ENCODE data around the gene ZBTB17.
A peak's percentile ranks its signal among the peaks of the same experiment; 100 is the strongest.

Gene ZBTB17

DNA sequence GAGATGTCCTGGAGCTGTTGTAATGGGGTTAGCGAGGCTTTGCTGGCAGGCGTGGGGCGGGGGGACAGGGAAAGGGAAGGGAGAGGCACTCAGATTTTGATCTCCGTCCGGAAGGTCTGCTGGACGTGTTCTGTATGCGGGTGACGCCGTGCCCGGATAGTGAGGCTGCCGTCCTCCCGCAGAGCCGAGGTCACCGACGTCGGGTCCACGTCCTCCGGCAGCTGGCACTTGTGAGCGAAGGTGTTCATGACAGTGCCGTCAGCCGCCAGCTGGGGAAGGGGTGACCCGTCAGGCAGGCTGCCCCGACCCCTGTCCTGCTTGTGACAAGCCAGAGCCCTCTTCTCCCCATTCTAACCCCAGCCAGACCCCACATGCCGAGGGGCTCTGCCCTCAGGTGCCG lies 39.6 kb upstream of the ZBTB17 start:
- peaks cover 39% of the 10 kb centered on the region for H3K4me1 ChIP-seq (ENCODE audit: insufficient read depth, low read length)
- no peaks in the 10 kb centered on the region for H3K36me3 ChIP-seq (ENCODE audit: insufficient read depth, low read length)
- H3K9ac ChIP-seq (ENCODE audit: low read depth, low read length) = no peak overlapping the region
- no peaks in the 10 kb centered on the region for H3K9me3 ChIP-seq (ENCODE audit: control insufficient read depth, insufficient read depth, low read length)

- Histone ChIP-seq H3K36me3 (ENCODE audit: insufficient read depth, low read length) (no peaks in the 10 kb centered on the region), H3K9ac (ENCODE audit: low read depth, low read length) (no peak overlapping the region), H3K4me1 (ENCODE audit: insufficient read depth, low read length) (peaks cover 37% of the 10 kb centered on the region)
Observed at GRCh38 chr1:16014509-16015482, 38.9 kb upstream of the ZBTB17 start.

GRCh38 chr1:16013908-16014258 lies 38.0 kb upstream of the ZBTB17 start:
- H3K4me1 ChIP-seq (ENCODE audit: insufficient read depth, low read length) = peaks cover 29% of the 10 kb centered on the region
- no peaks in the 10 kb centered on the region for H3K36me3 ChIP-seq (ENCODE audit: insufficient read depth, low read length)
- H3K9ac ChIP-seq (ENCODE audit: low read depth, low read length) = no peak overlapping the region
- no peaks in the 10 kb centered on the region for H3K9me3 ChIP-seq (ENCODE audit: control insufficient read depth, insufficient read depth, low read length)

More at GRCh38 chr1:16014509-16015482, 38.9 kb upstream of the ZBTB17 start:
- H3K9me3 ChIP-seq (ENCODE audit: control insufficient read depth, insufficient read depth, low read length) = no peaks in the 10 kb centered on the region

DNA sequence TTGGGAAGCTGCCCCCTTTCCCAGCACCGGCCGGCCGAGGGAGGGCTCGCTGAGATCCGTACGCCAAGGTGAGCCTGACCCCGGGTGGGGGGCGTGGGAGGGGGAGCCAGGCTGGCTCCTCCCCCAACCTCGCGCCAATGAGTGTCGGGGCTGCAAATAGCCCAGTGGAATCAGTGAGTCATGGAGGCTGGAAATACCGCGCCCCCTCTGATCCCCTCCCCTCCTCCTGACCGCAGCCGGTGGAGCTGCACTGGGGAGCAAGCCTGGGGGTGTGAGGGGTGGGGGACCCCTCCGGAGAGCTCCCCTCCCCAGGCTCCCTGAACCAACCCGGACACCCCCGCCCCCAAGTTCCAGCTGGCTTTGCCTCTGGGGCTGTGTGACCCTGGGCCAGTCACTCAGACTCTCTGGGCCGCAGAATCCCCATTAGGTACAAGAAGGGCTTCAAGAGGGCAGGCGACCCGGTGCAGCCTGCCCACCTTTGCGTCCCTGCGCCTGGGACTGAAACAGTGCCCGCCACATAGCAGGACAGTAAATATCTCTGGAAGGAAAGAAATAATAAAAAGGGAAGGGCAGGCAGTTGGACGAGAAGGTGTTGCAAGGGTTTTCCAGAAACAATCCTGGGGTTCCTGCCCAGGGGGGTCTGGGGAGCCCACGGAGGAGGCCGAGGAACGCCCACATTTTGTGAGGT lies 37.5 kb upstream of the ZBTB17 start:
- H3K36me3 ChIP-seq (ENCODE audit: insufficient read depth, low read length) = no peaks in the 10 kb centered on the region
- H3K4me1 ChIP-seq (ENCODE audit: insufficient read depth, low read length) = peaks cover 24% of the 10 kb centered on the region
- peak overlapping the region; percentile 40; the same call in 1 of the 2 replicates for H3K9ac ChIP-seq (ENCODE audit: low read depth, low read length)

GRCh38 chr1:16012590-16013219 lies 36.8 kb upstream of the ZBTB17 start:
- H3K9ac ChIP-seq (ENCODE audit: low read depth, low read length) = peak overlapping the region; percentile 40; the same call in 1 of the 2 replicates
- H3K4me1 ChIP-seq (ENCODE audit: insufficient read depth, low read length) = peaks cover 17% of the 10 kb centered on the region
- no peaks in the 10 kb centered on the region for H3K9me3 ChIP-seq (ENCODE audit: control insufficient read depth, insufficient read depth, low read length)
- H3K36me3 ChIP-seq (ENCODE audit: insufficient read depth, low read length) = no peaks in the 10 kb centered on the region

More for the DNA sequence above, 37.5 kb upstream of the ZBTB17 start:
- no peaks in the 10 kb centered on the region for H3K9me3 ChIP-seq (ENCODE audit: control insufficient read depth, insufficient read depth, low read length)

- Histone ChIP-seq H3K36me3 (ENCODE audit: insufficient read depth, low read length) (no peaks in the 10 kb centered on the region), H3K4me1 (ENCODE audit: insufficient read depth, low read length) (peaks cover 13% of the 10 kb centered on the region), H3K9ac (ENCODE audit: low read depth, low read length) (peak overlapping the region; percentile 40; the same call in 1 of the 2 replicates), H3K9me3 (ENCODE audit: control insufficient read depth, insufficient read depth, low read length) (no peaks in the 10 kb centered on the region)
Observed at GRCh38 chr1:16011936-16012589, 36.2 kb upstream of the ZBTB17 start.

DNA sequence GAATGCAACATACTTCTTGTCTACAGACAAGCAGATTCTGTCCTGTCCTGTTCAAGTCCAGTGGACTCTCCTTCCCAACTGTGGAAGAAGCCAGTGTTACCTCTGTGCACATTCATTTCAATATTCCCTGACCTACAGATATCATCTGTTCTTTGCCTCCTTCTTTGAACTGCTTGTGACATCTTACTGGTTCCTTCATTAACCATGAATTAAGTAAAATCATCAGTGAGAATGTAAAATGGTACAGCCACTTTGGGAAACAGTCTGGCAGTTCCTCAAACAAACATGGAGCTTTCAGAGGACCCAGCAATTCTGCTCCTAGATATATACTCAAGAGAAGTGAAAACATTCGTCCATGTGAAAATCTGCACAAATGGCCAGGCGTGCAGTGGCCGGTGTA lies 34.9 kb upstream of the ZBTB17 start:
- Histone ChIP-seq H3K4me1 (ENCODE audit: insufficient read depth, low read length) (peaks cover 13% of the 10 kb centered on the region), H3K36me3 (ENCODE audit: insufficient read depth, low read length) (no peaks in the 10 kb centered on the region), H3K9me3 (ENCODE audit: control insufficient read depth, insufficient read depth, low read length) (no peaks in the 10 kb centered on the region), H3K9ac (ENCODE audit: low read depth, low read length) (no peak overlapping the region)

DNA sequence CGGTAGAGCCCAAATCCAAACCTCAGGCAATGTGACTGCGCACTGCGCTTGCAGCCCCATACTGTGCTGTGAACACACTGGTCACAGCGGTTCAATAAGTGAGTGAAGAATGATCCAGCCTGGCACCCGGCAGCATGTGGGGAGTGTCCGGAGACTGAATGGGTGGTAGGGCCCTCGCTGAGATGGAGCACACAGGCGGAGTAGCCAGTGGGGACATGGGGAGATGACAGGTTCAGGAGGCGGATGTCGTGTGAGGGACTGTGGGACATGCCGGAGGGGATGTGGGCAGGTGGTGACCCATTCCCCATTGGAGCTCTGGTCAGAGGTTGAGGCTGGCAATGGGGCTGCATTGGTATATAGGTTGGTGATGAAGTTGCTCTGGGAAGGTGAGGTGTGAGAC lies 33.8 kb upstream of the ZBTB17 start:
- no peak overlapping the region for H3K9ac ChIP-seq (ENCODE audit: low read depth, low read length)
- H3K4me1 ChIP-seq (ENCODE audit: insufficient read depth, low read length) = peaks cover 13% of the 10 kb centered on the region
- H3K36me3 ChIP-seq (ENCODE audit: insufficient read depth, low read length) = no peaks in the 10 kb centered on the region
- H3K9me3 ChIP-seq (ENCODE audit: control insufficient read depth, insufficient read depth, low read length) = no peaks in the 10 kb centered on the region

DNA sequence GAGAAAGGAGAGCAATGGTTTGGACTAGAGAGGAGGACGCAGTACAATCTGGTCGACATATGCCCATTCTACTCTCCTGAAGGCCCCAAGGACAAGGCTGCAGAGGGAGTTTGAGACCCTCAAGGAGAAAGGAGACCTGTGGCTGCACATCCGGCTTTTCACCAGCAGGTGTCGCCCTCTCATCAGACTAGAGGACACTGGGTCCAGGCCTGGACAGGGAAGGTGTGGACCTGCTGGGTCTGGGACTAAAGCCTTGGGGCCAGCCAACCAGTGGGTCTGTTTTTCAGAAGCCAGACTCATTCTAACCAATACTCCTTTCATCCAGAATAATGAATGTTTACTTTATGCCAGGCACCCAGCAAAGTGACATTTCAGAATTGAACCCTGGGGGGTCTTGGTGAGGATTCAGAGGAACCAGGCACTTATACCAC lies 33.1 kb upstream of the ZBTB17 start:
- Histone ChIP-seq H3K9me3 (ENCODE audit: control insufficient read depth, insufficient read depth, low read length) (no peaks in the 10 kb centered on the region), H3K9ac (ENCODE audit: low read depth, low read length) (no peak overlapping the region), H3K36me3 (ENCODE audit: insufficient read depth, low read length) (no peaks in the 10 kb centered on the region), H3K4me1 (ENCODE audit: insufficient read depth, low read length) (peaks cover 9% of the 10 kb centered on the region)

DNA sequence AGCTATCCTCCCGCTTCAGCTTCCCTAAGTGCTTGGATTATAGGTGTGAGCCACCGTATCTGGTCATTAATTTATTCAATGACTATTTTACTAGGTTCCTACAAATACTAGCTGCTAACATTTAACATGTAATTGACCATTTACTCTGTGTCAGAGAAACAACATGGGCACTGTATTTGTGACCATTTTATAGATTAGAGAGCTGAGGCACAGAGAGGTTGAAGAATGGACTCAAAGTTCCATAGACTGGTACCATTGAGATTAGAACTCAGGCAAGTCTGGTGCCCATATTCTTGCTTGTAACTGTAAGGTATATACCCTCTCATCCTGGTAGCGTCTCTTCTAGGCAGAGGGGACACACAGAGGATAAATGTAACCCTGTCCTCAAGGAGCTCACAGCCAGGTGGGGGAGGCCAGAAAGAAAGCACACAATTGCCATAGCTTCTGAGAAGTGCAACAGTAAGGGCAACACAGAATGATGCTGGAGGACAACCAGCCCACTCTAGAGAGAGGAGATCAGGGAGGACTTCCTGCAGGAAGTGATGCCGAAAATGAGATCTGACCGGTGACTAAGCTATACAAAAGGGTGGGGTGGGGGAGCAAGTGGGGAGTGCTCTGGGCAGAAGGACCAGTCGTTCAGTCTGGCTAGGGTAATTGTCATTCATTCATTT lies 31.9 kb upstream of the ZBTB17 start:
- Histone ChIP-seq H3K9me3 (ENCODE audit: control insufficient read depth, insufficient read depth, low read length) (no peaks in the 10 kb centered on the region), H3K36me3 (ENCODE audit: insufficient read depth, low read length) (no peaks in the 10 kb centered on the region), H3K9ac (ENCODE audit: low read depth, low read length) (no peak overlapping the region), H3K4me1 (ENCODE audit: insufficient read depth, low read length) (peaks cover 6% of the 10 kb centered on the region; the same call in 1 of the 2 replicates)

DNA sequence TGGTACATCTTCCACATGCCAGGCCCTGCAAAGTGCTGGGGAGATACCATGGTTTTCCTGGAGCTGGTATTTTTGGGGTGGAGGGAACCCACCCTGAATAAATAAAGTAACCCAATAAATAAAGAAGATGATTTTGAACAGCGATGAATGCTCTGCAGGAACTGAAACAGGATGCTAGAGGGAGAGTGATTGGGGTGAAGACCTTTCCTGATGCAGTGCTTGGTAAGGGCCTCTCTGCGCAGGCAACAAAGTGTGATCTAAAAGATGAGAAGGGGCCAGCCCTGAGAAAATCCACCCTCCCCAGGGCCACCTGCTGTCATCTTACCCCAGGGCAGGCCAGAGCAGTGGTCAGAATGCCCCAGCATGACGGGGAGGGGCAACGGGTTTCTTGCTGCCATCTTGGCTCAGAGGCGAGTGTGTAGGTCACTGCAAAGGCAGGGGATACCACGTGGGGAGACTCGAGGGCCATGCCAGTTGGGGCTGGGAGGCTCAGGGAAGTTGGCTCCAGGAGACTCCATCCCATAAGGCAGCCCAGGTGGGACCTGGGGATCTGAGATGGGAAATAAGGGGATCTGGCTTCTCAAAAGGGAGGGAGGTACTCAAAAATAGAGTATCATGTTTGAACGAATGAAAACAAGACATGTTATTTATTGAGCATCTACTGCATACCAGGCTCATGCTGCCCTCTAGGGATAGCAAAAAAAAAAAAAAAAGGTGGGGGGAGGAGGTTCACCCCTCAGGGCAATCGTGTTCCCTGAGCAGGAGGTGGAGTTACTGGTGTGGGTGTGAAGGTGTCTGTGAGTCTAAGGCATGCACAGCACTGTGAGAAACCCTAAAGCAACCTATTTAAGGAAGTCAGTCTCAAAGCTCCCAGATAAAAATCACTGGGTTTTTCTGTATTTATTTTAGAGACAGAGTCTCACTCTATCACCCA lies 30.9 kb upstream of the ZBTB17 start:
- Histone ChIP-seq H3K9me3 (ENCODE audit: control insufficient read depth, insufficient read depth, low read length) (no peaks in the 10 kb centered on the region), H3K36me3 (ENCODE audit: insufficient read depth, low read length) (no peaks in the 10 kb centered on the region), H3K4me1 (ENCODE audit: insufficient read depth, low read length) (peaks cover 6% of the 10 kb centered on the region; the same call in 1 of the 2 replicates), H3K9ac (ENCODE audit: low read depth, low read length) (no peak overlapping the region)

- no peak overlapping the region for H3K9ac ChIP-seq (ENCODE audit: low read depth, low read length)
- H3K36me3 ChIP-seq (ENCODE audit: insufficient read depth, low read length) = no peaks in the 10 kb centered on the region
- no peaks in the 10 kb centered on the region for H3K9me3 ChIP-seq (ENCODE audit: control insufficient read depth, insufficient read depth, low read length)
- H3K4me1 ChIP-seq (ENCODE audit: insufficient read depth, low read length) = peaks cover 6% of the 10 kb centered on the region; the same call in 1 of the 2 replicates
Observed at GRCh38 chr1:16006010-16006409, 30.1 kb upstream of the ZBTB17 start.

DNA sequence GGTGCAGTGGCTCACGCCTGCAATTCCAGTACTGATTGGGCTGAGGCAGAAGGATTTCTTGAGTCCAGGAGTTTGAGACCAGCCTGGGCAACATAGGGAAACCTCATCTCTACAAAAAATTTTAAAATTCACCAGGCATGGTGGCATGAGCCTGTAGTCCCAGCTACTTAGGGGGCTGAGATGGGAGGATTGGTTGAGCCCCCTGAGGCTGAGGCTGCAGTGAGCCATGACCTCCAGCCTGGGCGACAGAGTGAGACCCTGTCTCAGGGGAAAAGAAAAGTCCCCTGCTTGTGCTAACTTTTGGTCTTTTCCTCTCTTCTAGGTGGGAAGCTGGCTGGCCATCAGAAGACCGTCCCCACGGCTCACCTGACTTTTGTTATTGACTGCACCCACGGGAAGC lies 29.7 kb upstream of the ZBTB17 start:
- Histone ChIP-seq H3K36me3 (ENCODE audit: insufficient read depth, low read length) (no peaks in the 10 kb centered on the region), H3K4me1 (ENCODE audit: insufficient read depth, low read length) (peaks cover 6% of the 10 kb centered on the region; the same call in 1 of the 2 replicates), H3K9me3 (ENCODE audit: control insufficient read depth, insufficient read depth, low read length) (no peaks in the 10 kb centered on the region), H3K9ac (ENCODE audit: low read depth, low read length) (no peak overlapping the region)
